ENCODE data around the gene PRKCZ.
A peak's percentile ranks its signal among the peaks of the same experiment; 100 is the strongest.

DNA sequence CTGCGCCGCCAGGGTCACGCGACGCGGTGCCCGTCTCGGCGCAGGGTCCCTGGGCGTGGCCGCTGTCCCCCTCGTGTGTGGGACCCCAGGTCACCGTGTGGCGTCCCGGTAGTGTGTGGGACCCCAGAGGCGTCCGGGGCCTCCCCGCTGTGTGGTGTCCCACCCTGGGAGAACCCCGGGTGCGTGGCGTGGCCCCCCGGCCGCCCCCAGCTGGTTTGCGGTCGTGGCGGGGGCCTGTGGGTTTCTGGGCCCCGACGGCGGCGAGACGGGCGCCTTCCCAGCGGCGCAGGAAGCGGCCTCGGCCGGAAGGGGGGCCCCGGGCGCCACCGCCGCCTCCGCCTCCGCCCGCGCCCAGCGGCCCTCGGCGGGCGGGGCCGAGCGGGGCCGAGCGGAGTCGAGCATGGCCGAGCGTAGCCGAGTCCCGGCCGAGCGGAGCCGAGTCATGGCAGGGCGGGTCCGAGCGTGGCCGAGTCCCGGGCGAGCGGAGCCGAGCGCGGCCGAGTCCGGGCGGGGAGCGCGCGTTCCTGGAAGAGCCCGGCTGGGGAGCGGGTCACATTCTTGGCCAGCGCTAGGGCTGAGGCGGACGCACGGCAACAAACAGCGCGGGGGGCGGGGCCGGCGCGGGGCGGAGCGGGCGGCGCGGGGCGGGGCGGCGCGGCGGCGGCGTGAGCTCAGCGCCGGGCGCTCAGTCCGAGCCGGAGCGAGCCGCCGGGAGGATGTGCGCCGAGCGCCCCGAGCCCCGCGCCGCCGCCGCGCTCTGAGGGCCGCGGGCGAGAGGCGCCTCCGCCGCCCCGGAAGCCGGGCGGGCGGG, 177.3 kb downstream of the PRKCZ start:
- TF ChIP-seq POLR2AphosphoS5 (IDR thresholded peaks at IDR 0.05; ENCODE audit: low read depth): peak; percentile 32
- TF ChIP-seq, protein P1, sequence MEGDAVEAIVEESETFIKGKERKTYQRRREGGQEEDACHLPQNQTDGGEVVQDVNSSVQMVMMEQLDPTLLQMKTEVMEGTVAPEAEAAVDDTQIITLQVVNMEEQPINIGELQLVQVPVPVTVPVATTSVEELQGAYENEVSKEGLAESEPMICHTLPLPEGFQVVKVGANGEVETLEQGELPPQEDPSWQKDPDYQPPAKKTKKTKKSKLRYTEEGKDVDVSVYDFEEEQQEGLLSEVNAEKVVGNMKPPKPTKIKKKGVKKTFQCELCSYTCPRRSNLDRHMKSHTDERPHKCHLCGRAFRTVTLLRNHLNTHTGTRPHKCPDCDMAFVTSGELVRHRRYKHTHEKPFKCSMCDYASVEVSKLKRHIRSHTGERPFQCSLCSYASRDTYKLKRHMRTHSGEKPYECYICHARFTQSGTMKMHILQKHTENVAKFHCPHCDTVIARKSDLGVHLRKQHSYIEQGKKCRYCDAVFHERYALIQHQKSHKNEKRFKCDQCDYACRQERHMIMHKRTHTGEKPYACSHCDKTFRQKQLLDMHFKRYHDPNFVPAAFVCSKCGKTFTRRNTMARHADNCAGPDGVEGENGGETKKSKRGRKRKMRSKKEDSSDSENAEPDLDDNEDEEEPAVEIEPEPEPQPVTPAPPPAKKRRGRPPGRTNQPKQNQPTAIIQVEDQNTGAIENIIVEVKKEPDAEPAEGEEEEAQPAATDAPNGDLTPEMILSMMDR (conservative IDR thresholded peaks at IDR 0.05; ENCODE audit: low read depth in 2 of 2): no peak
- TF ChIP-seq CREB1 (CRISPR knock-in tag; IDR thresholded peaks at IDR 0.05; ENCODE audit: low read depth): no peak
- TF ChIP-seq, protein P2, sequence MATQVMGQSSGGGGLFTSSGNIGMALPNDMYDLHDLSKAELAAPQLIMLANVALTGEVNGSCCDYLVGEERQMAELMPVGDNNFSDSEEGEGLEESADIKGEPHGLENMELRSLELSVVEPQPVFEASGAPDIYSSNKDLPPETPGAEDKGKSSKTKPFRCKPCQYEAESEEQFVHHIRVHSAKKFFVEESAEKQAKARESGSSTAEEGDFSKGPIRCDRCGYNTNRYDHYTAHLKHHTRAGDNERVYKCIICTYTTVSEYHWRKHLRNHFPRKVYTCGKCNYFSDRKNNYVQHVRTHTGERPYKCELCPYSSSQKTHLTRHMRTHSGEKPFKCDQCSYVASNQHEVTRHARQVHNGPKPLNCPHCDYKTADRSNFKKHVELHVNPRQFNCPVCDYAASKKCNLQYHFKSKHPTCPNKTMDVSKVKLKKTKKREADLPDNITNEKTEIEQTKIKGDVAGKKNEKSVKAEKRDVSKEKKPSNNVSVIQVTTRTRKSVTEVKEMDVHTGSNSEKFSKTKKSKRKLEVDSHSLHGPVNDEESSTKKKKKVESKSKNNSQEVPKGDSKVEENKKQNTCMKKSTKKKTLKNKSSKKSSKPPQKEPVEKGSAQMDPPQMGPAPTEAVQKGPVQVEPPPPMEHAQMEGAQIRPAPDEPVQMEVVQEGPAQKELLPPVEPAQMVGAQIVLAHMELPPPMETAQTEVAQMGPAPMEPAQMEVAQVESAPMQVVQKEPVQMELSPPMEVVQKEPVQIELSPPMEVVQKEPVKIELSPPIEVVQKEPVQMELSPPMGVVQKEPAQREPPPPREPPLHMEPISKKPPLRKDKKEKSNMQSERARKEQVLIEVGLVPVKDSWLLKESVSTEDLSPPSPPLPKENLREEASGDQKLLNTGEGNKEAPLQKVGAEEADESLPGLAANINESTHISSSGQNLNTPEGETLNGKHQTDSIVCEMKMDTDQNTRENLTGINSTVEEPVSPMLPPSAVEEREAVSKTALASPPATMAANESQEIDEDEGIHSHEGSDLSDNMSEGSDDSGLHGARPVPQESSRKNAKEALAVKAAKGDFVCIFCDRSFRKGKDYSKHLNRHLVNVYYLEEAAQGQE (IDR thresholded peaks at IDR 0.05; ENCODE audit: unreplicated experiment): no peak
- TF ChIP-seq NANOG (IDR thresholded peaks at IDR 0.05; ENCODE audit: borderline replicate concordance): no peak
- TF ChIP-seq EZH2phosphoT487 (IDR thresholded peaks at IDR 0.05; ENCODE audit: unreplicated experiment): no peak
- TF ChIP-seq, protein P3, sequence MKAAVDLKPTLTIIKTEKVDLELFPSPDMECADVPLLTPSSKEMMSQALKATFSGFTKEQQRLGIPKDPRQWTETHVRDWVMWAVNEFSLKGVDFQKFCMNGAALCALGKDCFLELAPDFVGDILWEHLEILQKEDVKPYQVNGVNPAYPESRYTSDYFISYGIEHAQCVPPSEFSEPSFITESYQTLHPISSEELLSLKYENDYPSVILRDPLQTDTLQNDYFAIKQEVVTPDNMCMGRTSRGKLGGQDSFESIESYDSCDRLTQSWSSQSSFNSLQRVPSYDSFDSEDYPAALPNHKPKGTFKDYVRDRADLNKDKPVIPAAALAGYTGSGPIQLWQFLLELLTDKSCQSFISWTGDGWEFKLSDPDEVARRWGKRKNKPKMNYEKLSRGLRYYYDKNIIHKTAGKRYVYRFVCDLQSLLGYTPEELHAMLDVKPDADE (IDR thresholded peaks at IDR 0.05): no peak
- no peak for TF ChIP-seq EZH2 (IDR thresholded peaks at IDR 0.05; ENCODE audit: low read depth, unreplicated experiment)
- no peak for TF ChIP-seq JUNB (IDR thresholded peaks at IDR 0.05; ENCODE audit: unreplicated experiment)
